CD8-positive, alpha-beta memory T cell (primary cell): ENCODE results near the gene POLK. TPM values are rescaled to one million over a fixed set of nuclear protein-coding genes. Genes with fewer than 3 reads are reported as not detected.

Source experiments
- CTCF ChIA-PET: fragments of 350-600 bp; sonication (Branson Sonifier 250); formaldehyde crosslinking; loops from one replicate; lab custom pipeline; 2021; ENCODE audit warnings: antibody characterized with exemption; lab: Charles Lee
- POLR2A ChIA-PET: fragments of 350-600 bp; sonication (Branson Sonifier 250); formaldehyde crosslinking; loops from one replicate; lab custom pipeline; 2021; ENCODE audit warnings: antibody characterized with exemption; lab: Charles Lee
- DNase-seq, 5 donors: peaks; one replicate each; pipeline versions ENCODE4 v3.0.0 to v3.0.0-alpha.2; 2020 to 2022; ENCODE audit warnings: mixed read lengths in 1 of 5
- H3K27ac ChIP-seq: one replicate; pipeline ENCODE4 v1.7.0; 2013; ENCODE audit warnings: low read depth, mild to moderate bottlenecking, low read length, moderate library complexity
- H3K27me3 ChIP-seq: 2 replicates; pipeline ENCODE4 v1.7.0; 2013; ENCODE audit warnings: low read length, mild to moderate bottlenecking; ENCODE audit not compliant: insufficient read depth, poor library complexity, severe bottlenecking
- H3K36me3 ChIP-seq: 2 replicates; pipeline ENCODE4 v1.7.0; 2013; ENCODE audit warnings: mild to moderate bottlenecking, low read length, moderate library complexity; ENCODE audit not compliant: insufficient read depth
- H3K4me1 ChIP-seq: 2 replicates; pipeline ENCODE4 v1.7.0; 2013; ENCODE audit warnings: mild to moderate bottlenecking, low read length, moderate library complexity; ENCODE audit not compliant: insufficient read depth
- H3K4me3 ChIP-seq: 2 replicates; pipeline ENCODE4 v1.7.0; 2013; ENCODE audit warnings: mild to moderate bottlenecking, low read length
- H3K9me3 ChIP-seq: 2 replicates; pipeline ENCODE4 v1.7.0; 2013; ENCODE audit warnings: mild to moderate bottlenecking, low read length
- H3K27ac Mint-ChIP-seq, 8 donors: one replicate each; pipeline ENCODE4 v1.8.0; 2020 to 2021; ENCODE audit warnings: mixed read lengths in 8 of 8, mild to moderate bottlenecking in 6 of 8, inconsistent platforms in 3 of 8, moderate library complexity in 3 of 8
- H3K27me3 Mint-ChIP-seq, 2 donors: one replicate each; pipeline ENCODE4 v1.8.0; 2020 to 2021; ENCODE audit warnings: mixed read lengths in 2 of 2, mild to moderate bottlenecking in 1 of 2, moderate library complexity in 1 of 2
- H3K36me3 Mint-ChIP-seq, 3 donors: one replicate each; pipeline ENCODE4 v1.8.0; 2020 to 2021; ENCODE audit warnings: mixed read lengths in 3 of 3, inconsistent platforms in 1 of 3, mild to moderate bottlenecking in 1 of 3
- H3K4me1 Mint-ChIP-seq, 3 donors: one replicate each; pipeline ENCODE4 v1.8.0; 2020 to 2021; ENCODE audit warnings: mixed read lengths in 3 of 3, inconsistent platforms in 1 of 3, mild to moderate bottlenecking in 1 of 3
- H3K4me3 Mint-ChIP-seq, 7 donors: one replicate each; pipeline ENCODE4 v1.8.0; 2020 to 2021; ENCODE audit warnings: mixed read lengths in 7 of 7, mild to moderate bottlenecking in 6 of 7, moderate library complexity in 4 of 7, inconsistent platforms in 2 of 7
- H3K9me3 Mint-ChIP-seq, 5 donors: one replicate each; pipeline ENCODE4 v1.8.0; 2020 to 2022; ENCODE audit warnings: mixed read lengths in 5 of 5, mild to moderate bottlenecking in 3 of 5, moderate library complexity in 2 of 5, inconsistent platforms in 1 of 5
- polyA plus RNA-seq: library from polyadenylated mRNA; unstranded; fragments of 300-500 nt; fragmentation: Illumina TruSeq; gene quantifications from one replicate; pipeline ENCODE4 v1.2.3, GENCODE V29; 2021
- total RNA-seq, 2 experiments: library from RNA; stranded (reverse); gene quantifications; one replicate each; pipeline ENCODE4 v1.2.3, GENCODE V29; 2021

POLK gene
- total and polyA plus RNA-seq, 3 experiments from 2014 or later, result 19.4 to 36.9 (median 35.9) TPM

GRCh38 chr5:75510836-75511434 is 756 bp upstream of the POLK start:
- no peaks in the 10 kb centered on the region for H3K36me3 ChIP-seq
- ChIA-PET POLR2A (interaction anchor here (1.2 to 2.4 kb wide), 2 partner anchors 174 to 181 kb away, joined by 3 to 10 read pairs; partner anchors contain the start of gene HMGCR), CTCF (interaction anchor here (1.0 kb wide), 1 partner anchor 274 kb away, joined by 3 read pairs; the partner anchor contains the start of gene ANKRD31)
- peaks cover 0 to 13% (median 5%) of the 10 kb centered on the region in 3 donors for H3K36me3 Mint-ChIP-seq
- peaks cover 43% of the 10 kb centered on the region for H3K4me1 ChIP-seq
- no peaks in the 10 kb centered on the region for H3K9me3 Mint-ChIP-seq
- H3K9me3 ChIP-seq, result no peaks in the 10 kb centered on the region
- H3K4me3 Mint-ChIP-seq, result peak overlapping the region; percentile 86 to 97 (median 95)
- no peaks in the 10 kb centered on the region for H3K27me3 Mint-ChIP-seq
- H3K4me1 Mint-ChIP-seq, result peaks cover 52 to 74% (median 73%) of the 10 kb centered on the region in 3 donors
- H3K27ac ChIP-seq, result peak overlapping the region; percentile 79
- DNase-seq, result peak in 3 of 5 donors; percentile 33 to 70 (median 48)
- peak overlapping the region; percentile 92 to 98 (median 96) for H3K27ac Mint-ChIP-seq
- H3K4me3 ChIP-seq, result peak overlapping the region; percentile 83
- H3K27me3 ChIP-seq, result no peaks in the 10 kb centered on the region

- peaks cover 50 to 73% (median 71%) of the 10 kb centered on the region in 3 donors for H3K4me1 Mint-ChIP-seq
- CTCF ChIA-PET, result no interaction called here
These were observed 838 bp downstream of the POLK start for GRCh38 chr5:75512383-75513074.

DNA sequence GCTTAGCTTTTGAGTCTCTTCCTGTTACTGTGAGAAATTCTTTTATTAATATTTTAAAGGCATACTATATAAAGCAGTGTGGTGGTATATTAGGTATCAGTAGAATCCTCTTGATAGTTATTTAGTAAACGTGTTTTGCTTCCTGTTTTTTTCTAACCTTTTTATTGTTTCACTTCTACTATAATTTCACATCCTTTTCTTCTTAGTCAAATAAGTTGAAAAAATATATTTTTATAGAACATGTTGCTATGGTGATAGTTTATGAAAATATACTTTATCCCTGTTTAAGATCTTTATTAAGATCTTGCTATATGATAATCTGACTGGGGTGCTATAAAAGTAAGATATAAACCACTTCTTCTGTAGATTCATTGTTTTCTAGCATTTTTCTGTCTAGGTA is 2.1 kb downstream of the POLK start:
- CTCF ChIA-PET, result no interaction called here
- Histone ChIP-seq H3K27ac (no peak overlapping the region), H3K9me3 (no peaks in the 10 kb centered on the region), H3K4me3 (no peak overlapping the region), H3K36me3 (no peaks in the 10 kb centered on the region), H3K27me3 (no peaks in the 10 kb centered on the region), H3K4me1 (peaks cover 34% of the 10 kb centered on the region)
- no peaks in the 10 kb centered on the region for H3K27me3 Mint-ChIP-seq
- peaks cover 0 to 15% (median 0%) of the 10 kb centered on the region in 3 donors for H3K36me3 Mint-ChIP-seq
- no peaks in the 10 kb centered on the region for H3K9me3 Mint-ChIP-seq
- peak overlapping the region in 1 of 7 donors; percentile 14 for H3K4me3 Mint-ChIP-seq
- POLR2A ChIA-PET, result no interaction called here
- peak overlapping the region in 3 of 8 donors; percentile 63 to 96 (median 71) for H3K27ac Mint-ChIP-seq
- DNase-seq, result no peak
- H3K4me1 Mint-ChIP-seq, result peaks cover 48 to 73% (median 71%) of the 10 kb centered on the region in 3 donors

More at GRCh38 chr5:75512383-75513074, 838 bp downstream of the POLK start:
- Mint-ChIP-seq H3K4me3 (peak overlapping the region; percentile 86 to 97 (median 95)), H3K9me3 (no peaks in the 10 kb centered on the region), H3K27me3 (no peaks in the 10 kb centered on the region), H3K27ac (peak overlapping the region; percentile 89 to 98 (median 96)), H3K36me3 (peaks cover 0 to 13% (median 2%) of the 10 kb centered on the region in 3 donors)
- Histone ChIP-seq H3K4me1 (peaks cover 43% of the 10 kb centered on the region), H3K4me3 (peak overlapping the region; percentile 83), H3K27me3 (no peaks in the 10 kb centered on the region), H3K36me3 (no peaks in the 10 kb centered on the region), H3K9me3 (no peaks in the 10 kb centered on the region), H3K27ac (peak overlapping the region; percentile 79)
- POLR2A ChIA-PET, result interaction anchor here (1.2 to 2.4 kb wide), 2 partner anchors 176 to 276 kb away, joined by 3 to 10 read pairs; partner anchors contain the start of genes ANKRD31 and HMGCR
- no peak for DNase-seq

DNA sequence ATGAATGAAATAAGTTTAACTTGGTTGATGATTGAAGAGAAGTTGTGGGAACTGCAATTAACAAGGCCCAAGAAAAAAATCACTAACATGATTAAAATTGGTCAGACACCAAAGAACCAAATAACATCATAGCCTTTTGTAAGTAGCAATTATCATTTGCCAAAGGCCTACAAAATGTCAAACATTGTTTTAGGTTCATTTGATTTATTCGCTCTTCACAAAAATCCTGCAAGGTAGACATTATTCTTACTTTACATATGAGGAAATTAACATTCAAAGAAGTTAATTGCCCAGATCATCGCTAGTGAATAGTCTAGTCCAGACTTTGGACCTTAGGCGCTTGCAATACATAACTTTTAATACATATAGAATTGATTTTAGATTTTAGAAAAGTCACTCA is 2.6 kb downstream of the POLK start:
- no peaks in the 10 kb centered on the region for H3K27me3 ChIP-seq
- POLR2A ChIA-PET, result no interaction called here
- Mint-ChIP-seq H3K36me3 (peaks cover 1 to 15% (median 3%) of the 10 kb centered on the region in 3 donors), H3K4me1 (peaks cover 50 to 73% (median 72%) of the 10 kb centered on the region in 3 donors), H3K27ac (peak overlapping the region in 1 of 8 donors; percentile 63), H3K27me3 (no peaks in the 10 kb centered on the region), H3K4me3 (peak overlapping the region in 1 of 7 donors; percentile 14), H3K9me3 (no peaks in the 10 kb centered on the region)
- H3K9me3 ChIP-seq, result no peaks in the 10 kb centered on the region
- peaks cover 30% of the 10 kb centered on the region for H3K4me1 ChIP-seq
- DNase-seq, result no peak
- CTCF ChIA-PET, result no interaction called here
- no peak overlapping the region for H3K27ac ChIP-seq
- no peaks in the 10 kb centered on the region for H3K36me3 ChIP-seq
- H3K4me3 ChIP-seq, result no peak overlapping the region

- H3K27ac ChIP-seq, result no peak overlapping the region
- H3K36me3 ChIP-seq, result no peaks in the 10 kb centered on the region
- H3K27me3 Mint-ChIP-seq, result no peaks in the 10 kb centered on the region
- H3K27ac Mint-ChIP-seq, result no peak overlapping the region
- peaks cover 10 to 33% (median 24%) of the 10 kb centered on the region in 3 donors for H3K36me3 Mint-ChIP-seq
- no peaks in the 10 kb centered on the region for H3K27me3 ChIP-seq
- CTCF ChIA-PET, result no interaction called here
- H3K9me3 Mint-ChIP-seq, result peaks cover 11 to 19% (median 18%) of the 10 kb centered on the region in 5 donors
- H3K4me1 ChIP-seq, result no peaks in the 10 kb centered on the region
- H3K4me3 ChIP-seq, result no peak overlapping the region
- POLR2A ChIA-PET, result no interaction called here
- H3K9me3 ChIP-seq, result peaks cover 9% of the 10 kb centered on the region
- peaks cover 23 to 66% (median 62%) of the 10 kb centered on the region in 3 donors for H3K4me1 Mint-ChIP-seq
- DNase-seq, result no peak
- no peak overlapping the region for H3K4me3 Mint-ChIP-seq
These were observed 8.1 kb downstream of the POLK start for GRCh38 chr5:75519761-75520160.

DNA sequence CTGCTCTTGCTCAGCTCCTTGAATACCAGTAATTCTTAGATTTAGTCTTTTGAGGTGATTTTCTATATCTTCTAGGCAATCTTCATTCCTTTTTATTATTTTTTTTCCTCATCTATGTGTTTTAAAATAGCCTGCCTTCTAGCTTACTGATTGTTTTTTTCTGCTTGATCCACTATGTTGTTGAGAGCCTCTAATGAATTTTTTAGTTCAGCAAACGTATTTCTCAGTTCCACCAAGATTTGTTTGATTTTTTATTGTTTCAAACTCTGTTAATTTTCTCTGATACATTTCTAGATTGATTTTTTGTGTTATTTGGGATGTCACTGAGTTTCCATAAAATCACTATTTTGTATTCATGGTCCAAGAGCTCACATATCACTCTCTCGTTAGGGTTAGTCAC is 9.5 kb downstream of the POLK start:
- peaks cover 11 to 19% (median 18%) of the 10 kb centered on the region in 5 donors for H3K9me3 Mint-ChIP-seq
- DNase-seq, result no peak
- Histone ChIP-seq H3K4me3 (no peak overlapping the region), H3K27me3 (no peaks in the 10 kb centered on the region), H3K36me3 (no peaks in the 10 kb centered on the region), H3K9me3 (peaks cover 9% of the 10 kb centered on the region), H3K4me1 (peaks cover 8% of the 10 kb centered on the region), H3K27ac (no peak overlapping the region)
- H3K27ac Mint-ChIP-seq, result no peak overlapping the region
- H3K27me3 Mint-ChIP-seq, result no peaks in the 10 kb centered on the region
- H3K4me1 Mint-ChIP-seq, result peaks cover 32 to 78% (median 76%) of the 10 kb centered on the region in 3 donors
- POLR2A ChIA-PET, result interaction anchor here (0.5 kb wide), 1 partner anchor 20 kb away, joined by 3 read pairs; no protein-coding TSS in a partner anchor
- CTCF ChIA-PET, result no interaction called here
- H3K36me3 Mint-ChIP-seq, result peaks cover 10 to 33% (median 24%) of the 10 kb centered on the region in 3 donors
- no peak overlapping the region for H3K4me3 Mint-ChIP-seq

GRCh38 chr5:75522025-75522424 is 10.3 kb downstream of the POLK start:
- Mint-ChIP-seq H3K27ac (no peak overlapping the region), H3K4me1 (peaks cover 32 to 72% (median 71%) of the 10 kb centered on the region in 3 donors), H3K36me3 (peaks cover 10 to 33% (median 24%) of the 10 kb centered on the region in 3 donors), H3K9me3 (peaks cover 11 to 19% (median 18%) of the 10 kb centered on the region in 5 donors), H3K27me3 (no peaks in the 10 kb centered on the region), H3K4me3 (no peak overlapping the region)
- Histone ChIP-seq H3K9me3 (peaks cover 9% of the 10 kb centered on the region), H3K36me3 (no peaks in the 10 kb centered on the region), H3K4me1 (peaks cover 9% of the 10 kb centered on the region), H3K27me3 (no peaks in the 10 kb centered on the region), H3K27ac (no peak overlapping the region), H3K4me3 (no peak overlapping the region)
- CTCF ChIA-PET, result no interaction called here
- DNase-seq, result no peak
- POLR2A ChIA-PET, result no interaction called here
